ENCODE data around the gene RASSF6.

Gene RASSF6

DNA sequence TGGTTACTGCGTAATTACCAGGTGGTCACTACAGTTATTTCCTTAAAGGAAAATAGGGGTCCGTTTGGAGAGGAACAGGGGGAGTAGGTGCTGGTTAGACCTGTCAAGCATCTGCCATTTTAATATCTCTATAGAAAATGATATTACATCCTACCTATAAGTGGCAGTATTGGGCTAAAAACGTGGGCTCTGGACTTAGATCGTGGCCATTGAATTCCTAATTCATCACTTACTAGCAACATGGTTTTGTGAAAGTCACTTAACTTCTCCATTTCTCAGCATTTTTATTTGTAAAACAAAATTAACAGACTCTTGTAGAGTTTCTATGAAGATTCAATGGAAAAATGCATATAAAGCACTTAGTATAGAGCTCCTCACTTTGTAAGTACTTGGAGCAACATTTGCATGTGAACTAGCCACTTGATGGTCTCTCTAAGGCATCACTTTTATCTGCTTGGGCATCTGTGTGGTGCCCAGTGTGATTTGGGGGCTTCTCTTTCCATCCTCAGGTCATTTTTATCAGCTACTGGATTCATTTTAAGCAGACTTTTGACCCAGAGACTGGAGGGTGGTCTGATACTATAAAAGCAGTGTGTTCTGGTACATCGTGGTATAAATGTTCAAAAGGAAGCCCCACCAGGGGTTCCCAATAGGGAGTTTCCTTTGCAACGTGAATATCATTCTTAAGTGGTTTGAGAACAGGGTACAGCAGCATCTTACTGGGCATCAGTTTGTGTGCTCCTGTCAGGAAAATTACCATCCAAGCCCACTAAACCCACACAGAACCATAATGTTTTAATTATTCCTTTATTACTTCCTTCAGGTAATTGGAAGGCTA lies 42.7 kb upstream of the RASSF6 start:
- no peaks in the 10 kb centered on the region for H3K36me3 ChIP-seq
- H3K4me1 ChIP-seq (ENCODE audit: control insufficient read depth in 1 of 2, insufficient read depth in 1 of 2, low read depth in 1 of 2, low read length in 1 of 2) = peaks cover 15 to 24% of the 10 kb centered on the region in 2 experiments
- H3K4me3 ChIP-seq (ENCODE audit: low read depth in 1 of 2, low read length in 1 of 2) = no peak overlapping the region
- H3K9me3 ChIP-seq = no peaks in the 10 kb centered on the region
- no peaks in the 10 kb centered on the region for H3K27me3 ChIP-seq
- peak overlapping the region; percentile 77 for H3K27ac ChIP-seq
- TF ChIP-seq, protein P1, sequence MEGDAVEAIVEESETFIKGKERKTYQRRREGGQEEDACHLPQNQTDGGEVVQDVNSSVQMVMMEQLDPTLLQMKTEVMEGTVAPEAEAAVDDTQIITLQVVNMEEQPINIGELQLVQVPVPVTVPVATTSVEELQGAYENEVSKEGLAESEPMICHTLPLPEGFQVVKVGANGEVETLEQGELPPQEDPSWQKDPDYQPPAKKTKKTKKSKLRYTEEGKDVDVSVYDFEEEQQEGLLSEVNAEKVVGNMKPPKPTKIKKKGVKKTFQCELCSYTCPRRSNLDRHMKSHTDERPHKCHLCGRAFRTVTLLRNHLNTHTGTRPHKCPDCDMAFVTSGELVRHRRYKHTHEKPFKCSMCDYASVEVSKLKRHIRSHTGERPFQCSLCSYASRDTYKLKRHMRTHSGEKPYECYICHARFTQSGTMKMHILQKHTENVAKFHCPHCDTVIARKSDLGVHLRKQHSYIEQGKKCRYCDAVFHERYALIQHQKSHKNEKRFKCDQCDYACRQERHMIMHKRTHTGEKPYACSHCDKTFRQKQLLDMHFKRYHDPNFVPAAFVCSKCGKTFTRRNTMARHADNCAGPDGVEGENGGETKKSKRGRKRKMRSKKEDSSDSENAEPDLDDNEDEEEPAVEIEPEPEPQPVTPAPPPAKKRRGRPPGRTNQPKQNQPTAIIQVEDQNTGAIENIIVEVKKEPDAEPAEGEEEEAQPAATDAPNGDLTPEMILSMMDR (IDR thresholded peaks at IDR 0.05) = peak; percentile 72

DNA sequence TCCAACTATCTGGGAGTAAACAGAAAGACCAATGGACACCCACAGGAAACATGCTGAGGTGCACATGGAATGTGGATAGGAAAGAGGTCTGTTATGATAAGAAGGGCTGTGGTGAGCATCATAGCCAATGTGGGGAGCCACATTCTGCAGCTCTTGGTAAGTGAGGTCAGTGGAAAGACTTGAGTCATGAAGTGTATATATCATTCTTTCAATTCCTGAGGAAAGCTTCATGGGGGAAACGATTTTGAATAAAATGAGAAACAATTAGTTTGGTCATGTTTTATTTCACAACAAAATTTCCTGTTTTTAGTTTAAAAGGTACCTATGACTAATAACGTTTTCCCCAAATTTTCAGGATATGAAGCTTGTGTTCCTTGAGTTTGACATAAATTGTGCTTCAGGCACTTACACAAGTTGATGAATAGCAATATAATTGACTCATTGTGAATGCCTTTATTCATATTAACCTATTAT lies 41.4 kb upstream of the RASSF6 start:
- no peaks in the 10 kb centered on the region for H3K9me3 ChIP-seq
- no peaks in the 10 kb centered on the region for H3K36me3 ChIP-seq
- no peaks in the 10 kb centered on the region for H3K27me3 ChIP-seq
- H3K4me3 ChIP-seq (ENCODE audit: low read depth in 1 of 2, low read length in 1 of 2) = no peak overlapping the region
- TF ChIP-seq, protein P1 (IDR thresholded peaks at IDR 0.05) = no peak
- no peak overlapping the region for H3K27ac ChIP-seq
- peaks cover 15 to 24% of the 10 kb centered on the region in 2 experiments for H3K4me1 ChIP-seq (ENCODE audit: control insufficient read depth in 1 of 2, insufficient read depth in 1 of 2, low read depth in 1 of 2, low read length in 1 of 2)

DNA sequence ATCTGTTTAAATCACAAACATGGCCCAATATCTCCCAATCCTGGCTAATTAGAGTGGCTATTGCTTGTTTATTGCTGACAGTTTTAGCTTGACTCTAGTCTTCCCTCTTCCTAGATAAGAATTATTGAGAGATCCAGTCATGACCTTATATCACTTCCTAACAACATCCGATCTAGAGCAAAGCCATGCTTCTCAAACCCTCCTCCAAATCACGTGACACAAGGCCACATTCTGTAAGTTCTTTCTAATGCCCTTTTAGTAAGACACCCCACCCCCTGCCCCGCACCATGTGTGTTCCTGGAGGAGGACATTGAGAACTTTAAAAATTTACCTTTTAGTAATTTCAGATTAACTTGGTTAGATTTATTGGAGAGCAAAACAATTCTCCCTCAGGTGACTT lies 40.6 kb upstream of the RASSF6 start:
- Histone ChIP-seq H3K36me3 (no peaks in the 10 kb centered on the region), H3K27ac (no peak overlapping the region), H3K27me3 (no peaks in the 10 kb centered on the region), H3K9me3 (no peaks in the 10 kb centered on the region), H3K4me1 (ENCODE audit: control insufficient read depth in 1 of 2, insufficient read depth in 1 of 2, low read depth in 1 of 2, low read length in 1 of 2) (peaks cover 15 to 24% of the 10 kb centered on the region in 2 experiments), H3K4me3 (ENCODE audit: low read depth in 1 of 2, low read length in 1 of 2) (no peak overlapping the region)
- TF ChIP-seq, protein P1 (IDR thresholded peaks at IDR 0.05) = no peak

DNA sequence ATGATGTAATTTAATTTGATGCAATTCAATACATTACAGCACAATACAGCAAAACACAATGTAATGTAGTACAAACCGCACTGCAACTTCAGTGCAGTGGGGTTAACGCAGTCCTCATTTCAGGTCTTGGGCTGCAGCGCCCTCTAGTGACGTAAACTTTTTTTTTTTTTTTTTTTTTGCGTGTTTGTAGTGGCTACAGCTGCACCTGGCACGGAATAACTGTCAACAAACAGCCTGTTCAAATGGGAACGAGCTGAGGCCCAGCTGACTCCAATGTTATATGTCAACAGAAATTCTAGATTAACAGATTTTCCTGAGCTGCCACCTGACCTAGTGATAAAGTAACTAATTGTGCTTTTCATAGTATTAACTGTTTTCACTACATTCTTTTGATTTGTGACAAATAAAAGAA lies 33.5 kb upstream of the RASSF6 start:
- Histone ChIP-seq H3K4me1 (ENCODE audit: control insufficient read depth in 1 of 2, insufficient read depth in 1 of 2, low read depth in 1 of 2, low read length in 1 of 2) (no peaks in the 10 kb centered on the region), H3K9me3 (no peaks in the 10 kb centered on the region), H3K27ac (no peak overlapping the region), H3K4me3 (ENCODE audit: low read depth in 1 of 2, low read length in 1 of 2) (no peak overlapping the region), H3K27me3 (no peaks in the 10 kb centered on the region), H3K36me3 (no peaks in the 10 kb centered on the region)
- TF ChIP-seq, protein P1 (IDR thresholded peaks at IDR 0.05) = no peak

DNA sequence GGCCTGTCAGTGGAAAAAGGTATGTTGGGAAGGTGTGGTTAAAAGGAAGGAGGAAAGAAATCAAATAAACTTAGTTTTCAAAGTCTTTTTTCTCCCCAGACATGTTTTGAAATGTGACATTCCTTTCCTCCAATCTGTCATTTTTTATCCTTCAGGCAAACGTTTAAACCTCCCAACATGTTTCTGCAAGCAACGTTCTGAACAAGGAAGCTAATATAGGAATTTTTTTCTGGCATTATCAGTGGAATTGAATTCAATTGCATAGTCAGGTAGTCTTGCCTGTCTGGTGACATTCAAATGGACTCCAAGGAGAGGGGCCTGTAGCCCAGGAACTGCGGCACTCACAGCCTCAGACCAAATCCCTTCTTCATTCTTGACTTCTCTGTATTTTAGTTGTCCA lies 30.0 kb upstream of the RASSF6 start:
- H3K4me1 ChIP-seq (ENCODE audit: control insufficient read depth in 1 of 2, insufficient read depth in 1 of 2, low read depth in 1 of 2, low read length in 1 of 2) = no peaks in the 10 kb centered on the region
- H3K36me3 ChIP-seq = no peaks in the 10 kb centered on the region
- TF ChIP-seq, protein P1 (IDR thresholded peaks at IDR 0.05) = no peak
- no peak overlapping the region for H3K27ac ChIP-seq
- no peaks in the 10 kb centered on the region for H3K27me3 ChIP-seq
- no peaks in the 10 kb centered on the region for H3K9me3 ChIP-seq
- no peak overlapping the region for H3K4me3 ChIP-seq (ENCODE audit: low read depth in 1 of 2, low read length in 1 of 2)
